BE2C (cell line): ENCODE results near the gene HIGD1A. TPM values are rescaled to one million over a fixed set of nuclear protein-coding genes. Genes with fewer than 3 reads are reported as not detected.

ENCODE experiments used
- DNase-seq: peaks from one replicate; pipeline ENCODE4 v3.0.0-alpha.2; 2020
- H3K27me3 ChIP-seq: fragments of 250-450 bp; sonication (Bioruptor Pico); 2 replicates; pipeline ENCODE4 v1.5.1; 2020; ENCODE audit warnings: mild to moderate bottlenecking
- H3K36me3 ChIP-seq: fragments of 250-450 bp; sonication (Bioruptor Pico); 2 replicates; pipeline ENCODE4 v1.5.1; 2020; ENCODE audit warnings: mild to moderate bottlenecking
- H3K4me1 ChIP-seq: fragments of 250-450 bp; sonication (Bioruptor Pico); 2 replicates; pipeline ENCODE4 v1.5.1; 2020
- H3K4me3 ChIP-seq: 2 replicates; pipeline ENCODE4 v1.5.1; 2011; ENCODE audit warnings: low read depth, low read length
- H3K9me3 ChIP-seq: fragments of 250-450 bp; sonication (Bioruptor Pico); 2 replicates; pipeline ENCODE4 v1.5.1; 2020
- CTCF ChIP-seq: IDR thresholded peaks from 2 replicates; pipeline ENCODE4 v1.5.1; 2012; ENCODE audit warnings: mild to moderate bottlenecking, low read depth, low read length
- polyA plus RNA-seq: library from polyadenylated mRNA; unstranded; fragments of >200 nt; gene quantifications from one replicate; pipeline ENCODE4 v1.2.1, GENCODE V29; 2012; ENCODE audit warnings: low read depth, missing spikeins; ENCODE audit not compliant: insufficient read length, insufficient read depth

Gene HIGD1A
- 47.3 TPM for polyA plus RNA-seq

- Histone ChIP-seq H3K9me3 (no peaks in the 10 kb centered on the region), H3K36me3 (no peaks in the 10 kb centered on the region), H3K4me1 (no peaks in the 10 kb centered on the region; the same call in 1 of the 2 replicates), H3K27me3 (no peaks in the 10 kb centered on the region), H3K4me3 (peak within 1 kb of the TSS; percentile 82)
- no peak for TF ChIP-seq CTCF
- DNase-seq = peak; percentile 91
Observed at GRCh38 chr3:42804106-42804830, at the start of gene HIGD1A. Gene HIGD1A (minus strand): TSS chr3:42804490. CDS start chr3:42794253, 10,237 bp downstream.

- H3K4me1 ChIP-seq = no peaks in the 10 kb centered on the region
- DNase-seq = no peak
- H3K4me3 ChIP-seq = no peak overlapping the region
- H3K27me3 ChIP-seq = no peaks in the 10 kb centered on the region
- TF ChIP-seq CTCF = no peak
- no peaks in the 10 kb centered on the region for H3K9me3 ChIP-seq
- no peaks in the 10 kb centered on the region for H3K36me3 ChIP-seq
Observed at GRCh38 chr3:42853739-42854302, 49.5 kb upstream of the HIGD1A start.

GRCh38 chr3:42853056-42853455 is 48.8 kb upstream of the HIGD1A start:
- TF ChIP-seq CTCF = no peak
- Histone ChIP-seq H3K9me3 (no peaks in the 10 kb centered on the region), H3K4me1 (no peaks in the 10 kb centered on the region), H3K4me3 (no peak overlapping the region), H3K36me3 (no peaks in the 10 kb centered on the region), H3K27me3 (no peaks in the 10 kb centered on the region)
- no peak for DNase-seq

- Histone ChIP-seq H3K4me1 (no peaks in the 10 kb centered on the region), H3K36me3 (no peaks in the 10 kb centered on the region), H3K27me3 (no peaks in the 10 kb centered on the region), H3K9me3 (no peaks in the 10 kb centered on the region), H3K4me3 (no peak overlapping the region)
- no peak for TF ChIP-seq CTCF
- DNase-seq = peak; percentile 8
Observed at GRCh38 chr3:42852441-42852840, 48.2 kb upstream of the HIGD1A start.

GRCh38 chr3:42851228-42851834 is 47.0 kb upstream of the HIGD1A start:
- Histone ChIP-seq H3K4me3 (no peak overlapping the region), H3K4me1 (no peaks in the 10 kb centered on the region), H3K9me3 (no peaks in the 10 kb centered on the region), H3K36me3 (no peaks in the 10 kb centered on the region), H3K27me3 (no peaks in the 10 kb centered on the region)
- no peak for TF ChIP-seq CTCF
- no peak for DNase-seq

- Histone ChIP-seq H3K9me3 (no peaks in the 10 kb centered on the region), H3K4me1 (no peaks in the 10 kb centered on the region), H3K27me3 (no peaks in the 10 kb centered on the region), H3K36me3 (no peaks in the 10 kb centered on the region), H3K4me3 (no peak overlapping the region)
- DNase-seq = no peak
- TF ChIP-seq CTCF = no peak
Observed at GRCh38 chr3:42850263-42850662, 46.0 kb upstream of the HIGD1A start.
